B cell (primary cell): ENCODE measurements around the gene ASXL2. TPM values are rescaled to one million over a fixed set of nuclear protein-coding genes. Genes with fewer than 3 reads are reported as not detected.

ENCODE experiments used
- ATAC-seq: fragments of 200-7000 bp; cut with Tn5 transposase; one replicate; pipeline ENCODE4 v1.10.0; 2021; ENCODE audit warnings: low read depth, mild to moderate bottlenecking, moderate number of reproducible peaks, moderate library complexity
- CTCF ChIA-PET: fragments of 350-600 bp; sonication (Branson Sonifier 250); formaldehyde crosslinking; loops from one replicate; lab custom pipeline; 2021; ENCODE audit warnings: antibody characterized with exemption, inconsistent platforms; lab: Charles Lee
- POLR2A ChIA-PET: fragments of 350-600 bp; sonication (Branson Sonifier 250); formaldehyde crosslinking; loops from one replicate; lab custom pipeline; 2021; ENCODE audit warnings: antibody characterized with exemption; lab: Charles Lee
- DNase-seq: peaks from one replicate; pipeline ENCODE4 v3.0.0; 2013
- H2AFZ ChIP-seq: 2 replicates; pipeline ENCODE4 v1.6.1; 2012; ENCODE audit warnings: mild to moderate bottlenecking, low read depth, low read length; ENCODE audit not compliant: insufficient read depth, poor library complexity, severe bottlenecking
- H3K27ac ChIP-seq, 2 donors: 1 replicate in 1 of 2; 2 replicates in 1 of 2; pipeline ENCODE4 v1.5.1; 2012 to 2013; ENCODE audit warnings: low read length in 2 of 2, mild to moderate bottlenecking in 2 of 2, moderate library complexity in 1 of 2
- H3K27me3 ChIP-seq, 4 experiments: fragments of 200-600 bp in 1 of 4; sonication (generic) in 1 of 4; replicated peaks in 1 of 4; 1 replicate in 2 of 4; 2 replicates in 2 of 4; pipeline versions ENCODE4 v1.6.1 to v1.7.0; 2013 to 2016; ENCODE audit warnings: low read length in 3 of 4, mild to moderate bottlenecking in 2 of 4, mixed read lengths in 1 of 4, moderate library complexity in 1 of 4; ENCODE audit not compliant: insufficient read depth in 4 of 4, control insufficient read depth in 3 of 4; ENCODE audit errors: control extremely low read depth in 1 of 4
- H3K36me3 ChIP-seq, 2 experiments: replicated peaks in 1 of 2; 1 replicate in 1 of 2; 2 replicates in 1 of 2; pipeline versions ENCODE4 v1.6.1 to v1.7.1; 2013; ENCODE audit warnings: low read length in 1 of 2; ENCODE audit not compliant: insufficient read depth in 2 of 2, control insufficient read depth in 1 of 2; ENCODE audit errors: control extremely low read depth in 1 of 2, extremely low read depth in 1 of 2
- H3K4me1 ChIP-seq, 2 donors: fragments of 200-600 bp in 1 of 2; sonication (generic) in 1 of 2; 1 replicate in 1 of 2; 2 replicates in 1 of 2; pipeline versions ENCODE4 v1.5.1 to v1.6.1; 2013 to 2017; ENCODE audit warnings: low read length in 2 of 2; ENCODE audit not compliant: control insufficient read depth in 2 of 2, insufficient read depth in 2 of 2
- H3K4me2 ChIP-seq: replicated peaks from 2 replicates; pipeline ENCODE3; 2012; ENCODE audit warnings: mild to moderate bottlenecking, low read depth, low read length; ENCODE audit not compliant: poor library complexity, severe bottlenecking
- H3K4me3 ChIP-seq, 5 experiments: fragments of 200-600 bp in 1 of 5; sonication (generic) in 1 of 5; 1 replicate in 3 of 5; 2 replicates in 2 of 5; pipeline versions ENCODE4 v1.5.1 to v1.7.0; 2011 to 2016; ENCODE audit warnings: low read length in 4 of 5, mild to moderate bottlenecking in 4 of 5, low read depth in 2 of 5, control low read depth in 1 of 5, moderate library complexity in 1 of 5; ENCODE audit not compliant: insufficient read depth in 1 of 5; ENCODE audit errors: control extremely low read depth in 1 of 5, extremely low read depth in 1 of 5
- H3K79me2 ChIP-seq: fragments of 200-600 bp; sonication (generic); one replicate; pipeline ENCODE4 v1.6.0; 2016; ENCODE audit warnings: low read length; ENCODE audit not compliant: control insufficient read depth, insufficient read depth
- H3K9ac ChIP-seq: fragments of 200-600 bp; sonication (generic); 2 replicates; pipeline ENCODE4 v1.6.1; 2017; ENCODE audit warnings: mild to moderate bottlenecking, low read length, moderate library complexity
- H3K9me3 ChIP-seq, 3 donors: one replicate each; pipeline versions ENCODE4 v1.6.1 to v1.7.1; 2013; ENCODE audit warnings: low read length in 2 of 3; ENCODE audit not compliant: control insufficient read depth in 2 of 3, insufficient read depth in 1 of 3; ENCODE audit errors: control extremely low read depth in 1 of 3
- H4K20me1 ChIP-seq: 2 replicates; pipeline ENCODE4 v1.6.0; 2012; ENCODE audit warnings: mild to moderate bottlenecking, low read length; ENCODE audit not compliant: insufficient read depth, control insufficient read depth, poor library complexity, severe bottlenecking
- H3K27ac Mint-ChIP-seq: one replicate; pipeline ENCODE4 v1.8.0; 2021; ENCODE audit warnings: mixed read lengths
- H3K27me3 Mint-ChIP-seq: one replicate; pipeline ENCODE4 v1.8.0; 2021; ENCODE audit warnings: mixed read lengths
- H3K4me1 Mint-ChIP-seq: one replicate; pipeline ENCODE4 v1.8.0; 2021; ENCODE audit warnings: mixed read lengths
- H3K4me3 Mint-ChIP-seq: one replicate; pipeline ENCODE4 v1.8.0; 2021; ENCODE audit warnings: mixed read lengths
- H3K9me3 Mint-ChIP-seq: one replicate; pipeline ENCODE4 v1.8.0; 2022; ENCODE audit warnings: mixed read lengths; ENCODE audit not compliant: insufficient read depth
- CTCF ChIP-seq: fragments of 200-600 bp; IDR thresholded peaks from one replicate; pipeline ENCODE4 v1.8.0; 2022; ENCODE audit warnings: antibody characterized with exemption, mild to moderate bottlenecking
- WGBS: methylation state at CpG from one replicate; pipeline ENCODE4 v1.1.5; 2013; ENCODE audit warnings: missing lambda C conversion rate; ENCODE audit not compliant: insufficient coverage; 5-methylcytosine and 5-hydroxymethylcytosine counted together
- intact Hi-C: fragments of 100-400 bp; cut with micrococcal nuclease; formaldehyde crosslinking; loops from one replicate; pipeline ENCODE4 v1.10.0; 2022
- polyA plus RNA-seq: library from polyadenylated mRNA; depleted of rRNA; stranded (reverse); fragments of >200 nt; gene quantifications from 2 replicates; pipeline ENCODE4 v1.2.3, GENCODE V29; 2012
- total RNA-seq, 2 donors: library from RNA; stranded (reverse); fragments of 120-200 nt in 1 of 2; gene quantifications; 1 replicate in 1 of 2; 2 replicates in 1 of 2; pipeline versions ENCODE4 v1.2.3 to v1.2.4, GENCODE V29; 2013 to 2022

ASXL2 gene
- total and polyA plus RNA-seq, 2 donors (not counting 1 experiment from before 2014, with no cell fraction given), result 7.6 to 55.0 TPM

GRCh38 chr2:25697559-25698341 lies 180.5 kb downstream of the ASXL2 start:
- no peaks in the 10 kb centered on the region for H3K27me3 Mint-ChIP-seq
- POLR2A ChIA-PET, result no interaction called here

More at GRCh38 chr2:25697559-25698341, 180.5 kb downstream of the ASXL2 start:
- 90% methylated on average over 15 of the region's 17 CpGs for WGBS
- Histone ChIP-seq H3K4me1 (no peaks in the 10 kb centered on the region), H2AFZ (no peak overlapping the region), H4K20me1 (no peaks in the 10 kb centered on the region), H3K36me3 (no peaks in the 10 kb centered on the region), H3K4me3 (no peak overlapping the region), H3K9me3 (no peaks in the 10 kb centered on the region), H3K79me2 (no peaks in the 10 kb centered on the region), H3K27me3 (no peaks in the 10 kb centered on the region), H3K27ac (no peak overlapping the region), H3K9ac (no peak overlapping the region), H3K4me2 (no peak overlapping the region)
- Mint-ChIP-seq H3K27ac (no peak overlapping the region), H3K4me3 (no peak overlapping the region), H3K4me1 (peaks cover 2% of the 10 kb centered on the region), H3K9me3 (no peaks in the 10 kb centered on the region)
- TF ChIP-seq CTCF, result no peak
- CTCF ChIA-PET, result interaction anchor here (4.5 to 5.1 kb wide), 2 partner anchors 7 to 90 kb away, joined by 25 to 155 read pairs; no protein-coding TSS in a partner anchor
- no peak for ATAC-seq
- no peak for DNase-seq
- intact Hi-C loops, result no loop called here
